H9 (cell line): Measurements from ENCODE around the gene CRAMP1. TPM values are rescaled to one million over a fixed set of nuclear protein-coding genes. Genes with fewer than 3 reads are reported as not detected.

Source experiments
- DNase-seq: peaks from one replicate; pipeline ENCODE4 v3.0.0-alpha.2; 2017
- H2AFZ ChIP-seq: one replicate; pipeline ENCODE4 v1.6.1; 2013; ENCODE audit warnings: mild to moderate bottlenecking, low read length, control low read depth, moderate library complexity
- H2AK5ac ChIP-seq: 2 replicates; pipeline ENCODE4 v1.6.1; 2013; ENCODE audit warnings: low read length, control low read depth, mixed read lengths; ENCODE audit not compliant: insufficient read length
- H2BK120ac ChIP-seq: one replicate; pipeline ENCODE4 v1.6.1; 2013; ENCODE audit warnings: low read depth, mild to moderate bottlenecking, low read length, control low read depth, inconsistent platforms; ENCODE audit not compliant: poor library complexity, severe bottlenecking
- H2BK12ac ChIP-seq: 2 replicates; pipeline ENCODE4 v1.6.1; 2013; ENCODE audit warnings: low read length, control low read depth, mixed read lengths, low read depth; ENCODE audit not compliant: insufficient read length
- H2BK15ac ChIP-seq: 2 replicates; pipeline ENCODE4 v1.6.1; 2013; ENCODE audit warnings: low read depth, low read length, control low read depth
- H2BK20ac ChIP-seq: one replicate; pipeline ENCODE4 v1.6.1; 2013; ENCODE audit warnings: low read depth, mild to moderate bottlenecking, low read length, control low read depth, inconsistent platforms; ENCODE audit not compliant: poor library complexity, severe bottlenecking
- H2BK5ac ChIP-seq: 2 replicates; pipeline ENCODE4 v1.6.1; 2013; ENCODE audit warnings: low read length, control low read depth, mixed read lengths; ENCODE audit not compliant: insufficient read length
- H3K14ac ChIP-seq: 2 replicates; pipeline ENCODE4 v1.6.1; 2013; ENCODE audit warnings: low read length, control low read depth; ENCODE audit not compliant: insufficient read depth
- H3K18ac ChIP-seq: 2 replicates; pipeline ENCODE4 v1.6.1; 2013; ENCODE audit warnings: low read depth, mild to moderate bottlenecking, mixed read lengths, low read length, control low read depth; ENCODE audit not compliant: insufficient read length
- H3K23ac ChIP-seq: 2 replicates; pipeline ENCODE4 v1.6.1; 2013; ENCODE audit warnings: low read length, control low read depth, mixed read lengths, low read depth; ENCODE audit not compliant: insufficient read length
- H3K23me2 ChIP-seq: 2 replicates; pipeline ENCODE4 v1.6.1; 2013; ENCODE audit warnings: low read depth, mild to moderate bottlenecking, mixed read lengths, low read length, control low read depth; ENCODE audit not compliant: insufficient read length, poor library complexity, severe bottlenecking
- H3K27ac ChIP-seq: 2 replicates; pipeline ENCODE4 v1.5.1; 2013; ENCODE audit warnings: low read length, control low read depth, mixed read lengths, low read depth; ENCODE audit not compliant: insufficient read length
- H3K27me3 ChIP-seq: 2 replicates; pipeline ENCODE4 v1.6.1; 2013; ENCODE audit warnings: low read length, control low read depth, inconsistent platforms; ENCODE audit not compliant: insufficient read depth
- H3K4ac ChIP-seq: 2 replicates; pipeline ENCODE4 v1.6.1; 2013; ENCODE audit warnings: low read depth, mild to moderate bottlenecking, control low read depth, inconsistent platforms, low read length, moderate library complexity
- H3K4me1 ChIP-seq: 2 replicates; pipeline ENCODE4 v1.6.1; 2013; ENCODE audit warnings: low read length, control low read depth, inconsistent platforms; ENCODE audit not compliant: insufficient read depth
- H3K4me2 ChIP-seq: 2 replicates; pipeline ENCODE4 v1.6.1; 2013; ENCODE audit warnings: low read length, control low read depth, mixed read lengths; ENCODE audit not compliant: insufficient read length, insufficient read depth
- H3K56ac ChIP-seq: 2 replicates; pipeline ENCODE4 v1.6.1; 2013; ENCODE audit warnings: low read depth, mild to moderate bottlenecking, mixed read lengths, low read length, control low read depth; ENCODE audit not compliant: insufficient read length
- H3K79me1 ChIP-seq: 2 replicates; pipeline ENCODE4 v1.6.1; 2013; ENCODE audit warnings: low read depth, mild to moderate bottlenecking, moderate library complexity, low read length, control low read depth, inconsistent platforms; ENCODE audit not compliant: insufficient read depth, poor library complexity, severe bottlenecking
- H3K79me2 ChIP-seq: 2 replicates; pipeline ENCODE4 v1.6.1; 2013; ENCODE audit warnings: low read length, control low read depth, inconsistent platforms; ENCODE audit not compliant: insufficient read depth
- H3K9ac ChIP-seq: 2 replicates; pipeline ENCODE4 v1.6.1; 2013; ENCODE audit warnings: low read length, control low read depth, mixed read lengths; ENCODE audit not compliant: insufficient read length; ENCODE audit errors: extremely low read depth
- H3K9me3 ChIP-seq: one replicate; pipeline ENCODE4 v1.6.1; 2013; ENCODE audit warnings: low read depth, low read length, inconsistent platforms; ENCODE audit not compliant: control insufficient read depth
- H3T11ph ChIP-seq: one replicate; pipeline ENCODE4 v1.6.1; 2013; ENCODE audit warnings: mild to moderate bottlenecking, low read length, control low read depth, inconsistent platforms
- H4K20me1 ChIP-seq: one replicate; pipeline ENCODE4 v1.6.1; 2013; ENCODE audit not compliant: control insufficient read depth, insufficient read length, insufficient read depth
- H4K5ac ChIP-seq: 2 replicates; pipeline ENCODE4 v1.6.1; 2013; ENCODE audit warnings: low read depth, mild to moderate bottlenecking, mixed read lengths, low read length, control low read depth; ENCODE audit not compliant: insufficient read length
- H4K8ac ChIP-seq: replicated peaks from 2 replicates; pipeline ENCODE4 v1.6.1; 2013; ENCODE audit warnings: low read length, control low read depth, mixed read lengths, low read depth; ENCODE audit not compliant: insufficient read length
- H4K91ac ChIP-seq: 2 replicates; pipeline ENCODE4 v1.6.1; 2013; ENCODE audit warnings: low read depth, mild to moderate bottlenecking, moderate library complexity, mixed read lengths, low read length, control low read depth; ENCODE audit not compliant: insufficient read length
- H3K27ac Mint-ChIP-seq, 3 experiments: 2 replicates in 2 of 3; 3 replicates in 1 of 3; pipeline ENCODE4 v1.8.0; 2020 to 2021; ENCODE audit warnings: mixed read lengths in 3 of 3, mild to moderate bottlenecking in 1 of 3, moderate library complexity in 1 of 3
- H3K27me3 Mint-ChIP-seq: 2 replicates; pipeline ENCODE4 v1.8.0; 2021; ENCODE audit warnings: low read depth, mild to moderate bottlenecking, moderate library complexity, mixed read lengths
- H3K36me3 Mint-ChIP-seq, 3 experiments: 2 replicates in 2 of 3; 3 replicates in 1 of 3; pipeline ENCODE4 v1.8.0; 2020 to 2021; ENCODE audit warnings: low read depth in 3 of 3, mixed read lengths in 3 of 3; ENCODE audit not compliant: insufficient read depth in 1 of 3
- H3K4me1 Mint-ChIP-seq, 2 experiments: 2 replicates each; pipeline ENCODE4 v1.8.0; 2020; ENCODE audit warnings: mixed read lengths in 2 of 2
- H3K4me3 Mint-ChIP-seq, 2 experiments: 2 replicates in 1 of 2; 3 replicates in 1 of 2; pipeline ENCODE4 v1.8.0; 2020 to 2021; ENCODE audit warnings: mild to moderate bottlenecking in 2 of 2, mixed read lengths in 2 of 2, moderate library complexity in 1 of 2
- H3K9me3 Mint-ChIP-seq, 2 experiments: 2 replicates in 1 of 2; 3 replicates in 1 of 2; pipeline ENCODE4 v1.8.0; 2020; ENCODE audit warnings: mild to moderate bottlenecking in 2 of 2, mixed read lengths in 2 of 2, moderate library complexity in 1 of 2
- CTCF ChIP-seq: fragments of 200-600 bp; sonication (generic); conservative IDR thresholded peaks from 3 replicates; pipeline ENCODE4 v1.8.0; 2021; ENCODE audit warnings: antibody characterized with exemption, mild to moderate bottlenecking
- WGBS: extraction: QIAGEN DNeasy Blood & Tissue Kit; methylation state at CpG from one replicate; pipeline ENCODE4 v1.1.7; 2013; ENCODE audit warnings: missing lambda C conversion rate, low lambda C conversion rate, mixed read lengths; ENCODE audit not compliant: insufficient read length; ENCODE audit errors: extremely low coverage; 5-methylcytosine and 5-hydroxymethylcytosine counted together
- total RNA-seq: library from RNA; stranded (reverse); gene quantifications from 2 replicates; pipeline ENCODE4 v1.2.1, GENCODE V29; 2021

Gene CRAMP1
- total RNA-seq, 1 experiment from 2014 or later = 46.2 TPM

DNA sequence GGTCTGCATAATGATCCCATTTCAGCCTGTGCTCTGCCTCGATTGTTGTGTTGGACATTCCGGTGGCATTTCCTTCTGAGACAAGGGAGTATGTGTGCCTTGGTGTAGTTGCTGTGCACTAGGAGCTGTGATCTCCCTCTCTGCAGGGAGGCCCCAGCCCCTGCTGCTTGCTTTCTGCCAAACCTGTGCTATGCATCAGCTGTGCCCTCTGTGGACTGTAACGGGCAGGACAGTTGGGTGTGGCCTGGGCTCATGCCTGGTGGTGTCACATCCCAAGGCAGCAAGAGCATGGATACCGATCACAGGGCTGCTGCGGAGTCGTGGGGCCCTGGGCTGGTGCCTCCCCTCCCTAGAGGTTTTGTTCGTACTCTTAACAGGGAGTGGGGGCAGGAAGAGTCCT is 62.1 kb downstream of the CRAMP1 start:
- no CpG with 5 or more reads among the region's 7 CpGs for WGBS
- Histone ChIP-seq H3K79me2 (peaks cover 9% of the 10 kb centered on the region), H3K9ac (no peak overlapping the region), H3K4me1 (no peaks in the 10 kb centered on the region), H2BK12ac (no peak overlapping the region), H2BK20ac (no peak overlapping the region), H3K23ac (no peak overlapping the region), H3T11ph (no peak overlapping the region), H2BK15ac (no peak overlapping the region), H2BK5ac (no peak overlapping the region), H3K4me2 (no peak overlapping the region), H2AFZ (no peak overlapping the region), H4K91ac (no peak overlapping the region), H3K4ac (no peak overlapping the region), H4K5ac (no peak overlapping the region), H4K20me1 (no peaks in the 10 kb centered on the region), H3K9me3 (no peaks in the 10 kb centered on the region), H4K8ac (no peak overlapping the region), H3K56ac (no peak overlapping the region), H3K27ac (no peak overlapping the region), H3K14ac (no peak overlapping the region), H3K23me2 (peaks cover 6% of the 10 kb centered on the region), H3K18ac (no peak overlapping the region), H2BK120ac (no peak overlapping the region), H2AK5ac (no peak overlapping the region), H3K27me3 (no peaks in the 10 kb centered on the region), H3K79me1 (no peaks in the 10 kb centered on the region)
- Mint-ChIP-seq H3K9me3 (no peaks in the 10 kb centered on the region; a peak in 1 of 5 replicates), H3K36me3 (peaks cover 33 to 72% (median 62%) of the 10 kb centered on the region in 3 experiments; a peak in 6 of 7 replicates), H3K4me1 (peaks cover 9% of the 10 kb centered on the region in 2 experiments; a peak in 3 of 4 replicates), H3K27ac (no peak overlapping the region), H3K27me3 (no peaks in the 10 kb centered on the region; the same call in 1 of the 2 replicates), H3K4me3 (no peak overlapping the region)
- DNase-seq = no peak
- no peak for TF ChIP-seq CTCF
